OCI-LY3 (cell line): ENCODE results near the gene GALNT10.

ENCODE experiments used
- EZH2phosphoT487 ChIP-seq: fragments of 200-600 bp; shearing (Covaris generic); IDR thresholded peaks from 2 replicates; pipeline ENCODE4 v1.6.1; 2018; ENCODE audit warnings: antibody characterized with exemption, mixed run types, low read depth
- TF ChIP-seq, protein P1 (sequence below): fragments of 200-600, 300-600 bp; sonication (generic); IDR thresholded peaks from 2 replicates; pipeline ENCODE4 v1.5.1; 2014; ENCODE audit warnings: antibody characterized with exemption, low read length, low read depth

DNA sequence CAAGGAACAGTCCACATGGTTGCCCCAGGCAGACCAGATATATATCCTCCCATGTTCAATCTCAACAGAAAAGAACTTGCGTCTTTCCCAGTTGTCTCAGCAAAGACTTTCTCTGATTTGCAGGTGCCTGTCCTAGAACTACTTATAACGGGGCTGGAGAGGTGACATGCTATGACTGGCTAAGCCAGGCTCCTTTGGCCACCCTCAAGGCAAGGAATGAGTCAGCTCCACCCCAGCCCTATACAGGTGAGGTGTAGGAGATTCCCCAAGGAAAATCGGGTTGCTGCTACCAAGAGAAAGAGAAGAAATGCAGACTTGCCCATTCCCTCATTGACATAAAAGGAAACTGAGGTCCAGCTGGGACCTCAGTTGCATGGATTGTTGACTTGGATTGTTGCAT, 127.4 kb downstream of the GALNT10 start:
- TF ChIP-seq, protein P1, sequence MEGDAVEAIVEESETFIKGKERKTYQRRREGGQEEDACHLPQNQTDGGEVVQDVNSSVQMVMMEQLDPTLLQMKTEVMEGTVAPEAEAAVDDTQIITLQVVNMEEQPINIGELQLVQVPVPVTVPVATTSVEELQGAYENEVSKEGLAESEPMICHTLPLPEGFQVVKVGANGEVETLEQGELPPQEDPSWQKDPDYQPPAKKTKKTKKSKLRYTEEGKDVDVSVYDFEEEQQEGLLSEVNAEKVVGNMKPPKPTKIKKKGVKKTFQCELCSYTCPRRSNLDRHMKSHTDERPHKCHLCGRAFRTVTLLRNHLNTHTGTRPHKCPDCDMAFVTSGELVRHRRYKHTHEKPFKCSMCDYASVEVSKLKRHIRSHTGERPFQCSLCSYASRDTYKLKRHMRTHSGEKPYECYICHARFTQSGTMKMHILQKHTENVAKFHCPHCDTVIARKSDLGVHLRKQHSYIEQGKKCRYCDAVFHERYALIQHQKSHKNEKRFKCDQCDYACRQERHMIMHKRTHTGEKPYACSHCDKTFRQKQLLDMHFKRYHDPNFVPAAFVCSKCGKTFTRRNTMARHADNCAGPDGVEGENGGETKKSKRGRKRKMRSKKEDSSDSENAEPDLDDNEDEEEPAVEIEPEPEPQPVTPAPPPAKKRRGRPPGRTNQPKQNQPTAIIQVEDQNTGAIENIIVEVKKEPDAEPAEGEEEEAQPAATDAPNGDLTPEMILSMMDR: no peak
- TF ChIP-seq EZH2phosphoT487: no peak
